Heart right ventricle (tissue), 16 donors: Measurements from ENCODE around the gene C19orf67. TPM values are rescaled to one million over a fixed set of nuclear protein-coding genes. Genes with fewer than 3 reads are reported as not detected.

ENCODE experiments used
- ATAC-seq, 8 donors: fragments of 200-7000 bp; cut with Tn5 transposase; one replicate each; pipeline ENCODE4 v1.9.1; 2020; ENCODE audit warnings: mild to moderate bottlenecking in 8 of 8, moderate library complexity in 8 of 8, moderate number of reproducible peaks in 1 of 8
- DNase-seq, 2 donors: peaks; one replicate each; pipeline ENCODE4 v3.0.0-alpha.2; 2020
- H3K27ac ChIP-seq, 10 donors: fragments of 200-600 bp; sonication (generic) in 2 of 10; one replicate each; pipeline versions ENCODE4 v1.5.0 to v1.8.0; 2020 to 2022; ENCODE audit warnings: mild to moderate bottlenecking in 3 of 10
- H3K27me3 ChIP-seq, 7 donors: fragments of 200-600 bp; one replicate each; pipeline ENCODE4 v1.8.0; 2021 to 2022; ENCODE audit warnings: mild to moderate bottlenecking in 2 of 7
- H3K36me3 ChIP-seq, 9 donors: fragments of 200-600 bp; sonication (generic) in 1 of 9; one replicate each; pipeline versions ENCODE4 v1.5.0 to v1.8.0; 2020 to 2022; ENCODE audit warnings: mild to moderate bottlenecking in 2 of 9
- H3K4me1 ChIP-seq, 9 donors: fragments of 200-600 bp; sonication (generic) in 1 of 9; one replicate each; pipeline versions ENCODE4 v1.5.0 to v1.8.0; 2020 to 2022; ENCODE audit warnings: mild to moderate bottlenecking in 4 of 9
- H3K4me3 ChIP-seq, 10 donors: fragments of 200-600 bp; sonication (generic) in 2 of 10; one replicate each; pipeline versions ENCODE4 v1.5.0 to v1.8.0; 2020 to 2022; ENCODE audit warnings: mild to moderate bottlenecking in 7 of 10, moderate library complexity in 2 of 10
- H3K9me3 ChIP-seq, 11 donors: fragments of 200-600 bp in 10 of 11; sonication (generic) in 2 of 11; one replicate each; pipeline versions ENCODE4 v1.5.0 to v1.8.0; 2013 to 2022; ENCODE audit warnings: mild to moderate bottlenecking in 2 of 11, control low read depth in 1 of 11, moderate library complexity in 1 of 11
- CTCF ChIP-seq, 9 donors: fragments of 200-600 bp; sonication (generic) in 2 of 9; IDR thresholded peaks; one replicate each; pipeline versions ENCODE4 v1.5.0 to v1.8.0; 2021 to 2022; ENCODE audit warnings: antibody characterized with exemption in 9 of 9, mild to moderate bottlenecking in 5 of 9, moderate library complexity in 1 of 9
- WGBS, 2 donors: extraction: QIAGEN DNeasy Blood & Tissue Kit; methylation state at CpG; one replicate each; pipeline ENCODE4 v1.1.7; 2013; ENCODE audit warnings: inconsistent platforms in 1 of 2; 5-methylcytosine and 5-hydroxymethylcytosine counted together
- intact Hi-C, 10 donors: fragments of 100-400 bp; cut with DNase I; formaldehyde crosslinking; loops; one replicate each; pipeline versions ENCODE4 v1.11.1 to v1.14.2; 2022
- polyA plus RNA-seq, 2 donors: library from polyadenylated mRNA; stranded (reverse); fragments of 200-250 nt; gene quantifications; one replicate each; pipeline ENCODE4 v1.2.3, GENCODE V29; 2013
- total RNA-seq, 10 donors: library from RNA; stranded (reverse); fragmentation: NEBNext Ultra II Directional in 3 of 10; extraction: Animal tissue kit (Norgen Biotek cat#: 25700) in 3 of 10; gene quantifications; one replicate each; pipeline versions ENCODE4 v1.2.1 to v1.2.4, GENCODE V29; 2021 to 2023
- donor health status: Arrhythmogenic right ventricular cardiomyopathy.
- donor health status: ischemic (EF 13 %, LVEDD 7.1; RV severe dilation, severe dysfunction).
- donor health status: healthy with polysubstance abuse.
- donor health status: DM: no; HTN: yes; CAD: no.
- donor health status: DM: no; HTN: no; CAD: no.
- donor health status: ischemic (EF 25% LVEDD 6.9; RV normal size, moderate dysfunction).
- donor health status: ischemic (EF 25% LVEDD 5.7; RV mildly dilated, moderate dysfunction).
- donor health status: healthy.
- donor health status: DM: yes; HTN: yes; CAD: no.
- donor health status: Ischemic cardiomyopathy.
- donor health status: ischemic (EF 35%, LVEDD 5.7; RV mildly dilated, moderate dysfunction).
- donor health status: nonischemic (EF 11% LVEDD 7.7; RV severe dilation, severe dysfunction).
- donor health status: DM: yes; HTN: yes; CAD: no.
- donor health status: PGD.
- donor health status: ischemic (EF 29% LVEDD 5.4; RV normal size, mild dysfunction).
- donor health status: nonischemic (EF 23%, LVEDD 6.1; RV moderate dilation, normal function).

C19orf67 gene
- total and polyA plus RNA-seq, 12 donors, result not detected

GRCh38 chr19:14118165-14119051 lies 32.8 kb upstream of the C19orf67 start:
- Histone ChIP-seq H3K27me3 (no peaks in the 10 kb centered on the region), H3K4me1 (peaks cover 31 to 59% (median 55%) of the 10 kb centered on the region in 9 donors), H3K36me3 (no peaks in the 10 kb centered on the region), H3K9me3 (no peaks in the 10 kb centered on the region), H3K4me3 (peak overlapping the region; percentile 16 to 95 (median 60)), H3K27ac (peak overlapping the region; percentile 86 to 100 (median 99))
- peak in 1 of 9 donors; percentile 6 for TF ChIP-seq CTCF (IDR thresholded peaks at IDR 0.05)
- DNase-seq, result peak; percentile 71 to 78
- ATAC-seq, result peak; percentile 41 to 66 (median 50)
- intact Hi-C loops, result loop anchor here in 8 of 10 donors (1.0 to 5.0 kb wide), 3 partner anchors 18 to 41 kb away; partner anchors contain the start of gene ASF1B (in 1 of the 8)
- WGBS, 2 donors, result 1 to 2% methylated on average over 52 to 61 of the region's 61 CpGs

- peak; percentile 85 to 95 (median 90) for ATAC-seq
- Histone ChIP-seq H3K36me3 (no peaks in the 10 kb centered on the region), H3K27me3 (no peaks in the 10 kb centered on the region), H3K9me3 (no peaks in the 10 kb centered on the region), H3K4me3 (peak within 1 kb of the TSS; percentile 83 to 96 (median 90)), H3K4me1 (peaks cover 38 to 66% (median 62%) of the 10 kb centered on the region in 9 donors), H3K27ac (peak within 1 kb of the TSS; percentile 86 to 100 (median 99))
- no peak for TF ChIP-seq CTCF (IDR thresholded peaks at IDR 0.05)
- intact Hi-C loops, result loop anchor here in 8 of 10 donors (1.0 to 5.0 kb wide), 4 partner anchors 19 to 40 kb away; partner anchors contain the start of genes ASF1B (in 1 of the 8) and SAMD1 (in 1 of the 8)
- 0% methylated on average over 46 to 67 of the region's 67 CpGs for WGBS, 2 donors
- peak; percentile 98 to 99 for DNase-seq
Observed at GRCh38 chr19:14117668-14118164, 32.1 kb upstream of the C19orf67 start, which contains the start of gene PRKACA. TSS of gene PRKACA (minus strand) at chr19:14117762. CDS start at chr19:14117547, 215 bp downstream.

- peak overlapping the region; percentile 83 to 96 (median 90) for H3K4me3 ChIP-seq
- DNase-seq, result peak; percentile 30 to 49
- H3K27me3 ChIP-seq, result no peaks in the 10 kb centered on the region
- H3K9me3 ChIP-seq, result no peaks in the 10 kb centered on the region
- ATAC-seq, result peak in 1 of 8 donors; percentile 10
- peak overlapping the region; percentile 78 to 100 (median 94) for H3K27ac ChIP-seq
- no peaks in the 10 kb centered on the region for H3K36me3 ChIP-seq
- no peak for TF ChIP-seq CTCF (IDR thresholded peaks at IDR 0.05)
- H3K4me1 ChIP-seq, result peaks cover 44 to 73% (median 68%) of the 10 kb centered on the region in 9 donors
- 1% methylated on average over 18 to 33 of the region's 33 CpGs for WGBS, 2 donors
- intact Hi-C loops, result loop anchor here in 8 of 10 donors (2.0 to 5.0 kb wide), 3 partner anchors 26 to 40 kb away; partner anchors contain the start of gene SAMD1 (in 1 of the 8)
Observed at GRCh38 chr19:14116918-14117578, 31.5 kb upstream of the C19orf67 start.
